ENCODE data around the gene SELENOW.
"Not testable (repeated sequence)": the region's sequence is repeated elsewhere in the genome, so short reads cannot be mapped to it uniquely, and the experiment has no call there.

Gene SELENOW

GRCh38 chr19:47752440-47753211, 25.9 kb upstream of the SELENOW start:
- TF ChIP-seq ZNF274 (IDR thresholded peaks at IDR 0.05; ENCODE audit: low read depth, low read length), result no peak
- H3K4me3 ChIP-seq (ENCODE audit: low read length), result no peak overlapping the region

DNA sequence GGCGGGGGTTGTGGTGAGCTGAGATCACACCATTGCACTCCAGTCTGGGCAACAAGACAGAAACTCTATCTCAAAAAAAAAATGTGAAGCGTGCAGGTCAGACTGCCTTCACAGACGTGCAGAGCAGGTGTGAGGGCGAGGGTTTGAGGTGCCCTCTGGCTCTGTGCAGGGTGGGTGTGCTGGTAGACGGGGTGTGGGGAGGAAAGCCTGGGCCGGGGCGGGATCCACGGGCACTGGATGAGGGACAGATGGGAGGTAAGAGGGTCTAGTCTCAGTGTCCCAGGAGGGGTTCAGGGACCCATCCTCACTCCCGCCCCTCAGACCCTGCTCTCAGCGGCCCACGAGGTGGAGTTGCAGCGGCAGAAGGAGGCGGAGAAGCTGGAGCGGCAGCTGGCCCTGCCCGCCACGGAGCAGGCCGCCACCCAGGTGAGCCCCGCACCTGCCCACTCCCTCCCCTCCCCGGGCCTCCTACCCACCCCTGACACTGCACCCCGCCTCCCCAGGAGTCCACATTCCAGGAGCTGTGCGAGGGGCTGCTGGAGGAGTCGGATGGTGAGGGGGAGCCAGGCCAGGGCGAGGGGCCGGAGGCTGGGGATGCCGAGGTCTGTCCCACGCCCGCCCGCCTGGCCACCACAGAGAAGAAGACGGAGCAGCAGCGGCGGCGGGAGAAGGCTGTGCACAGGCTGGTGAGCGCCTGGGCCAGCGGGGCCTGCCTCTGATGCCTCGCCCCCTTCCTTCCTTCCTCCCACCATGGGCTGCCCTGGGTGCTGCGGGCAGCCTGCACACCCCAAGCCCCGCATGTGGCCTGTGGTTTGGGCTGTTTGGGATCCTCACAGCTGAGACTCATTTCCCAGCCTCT, 24.1 kb upstream of the SELENOW start:
- H3K4me3 ChIP-seq (ENCODE audit: low read length), result no peak overlapping the region
- TF ChIP-seq ZNF274 (IDR thresholded peaks at IDR 0.05; ENCODE audit: low read depth, low read length), result no peak

DNA sequence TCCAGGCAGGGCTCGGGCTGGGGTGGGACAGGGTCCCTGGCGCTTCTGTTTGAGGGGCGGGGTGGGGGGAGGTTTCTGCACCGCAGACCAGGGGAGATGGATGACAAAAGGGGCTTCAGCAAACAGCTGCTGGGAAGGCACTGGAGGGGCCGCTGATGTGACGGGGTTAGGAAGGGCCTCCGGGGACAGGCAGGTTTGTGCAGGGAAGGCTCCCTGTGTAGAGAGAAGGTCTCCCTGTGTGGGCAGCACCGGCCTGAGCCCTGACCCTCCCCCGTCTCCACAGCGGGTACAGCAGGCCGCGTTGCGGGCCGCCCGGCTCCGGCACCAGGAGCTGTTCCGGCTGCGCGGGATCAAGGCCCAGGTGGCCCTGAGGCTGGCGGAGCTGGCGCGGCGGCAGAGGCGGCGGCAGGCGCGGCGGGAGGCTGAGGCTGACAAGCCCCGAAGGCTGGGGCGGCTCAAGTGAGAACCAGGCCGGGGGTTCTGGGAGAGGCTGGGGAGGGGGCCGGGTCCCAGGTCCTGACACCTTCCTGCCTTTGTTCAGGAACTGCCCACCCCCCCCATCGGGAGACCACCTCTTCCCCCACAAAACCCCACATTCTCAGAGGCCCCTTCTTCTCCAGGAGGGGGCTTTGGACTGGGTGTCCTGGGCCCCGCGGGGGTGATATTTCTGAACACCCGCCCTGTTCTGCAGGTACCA, 23.3 kb upstream of the SELENOW start:
- no peak overlapping the region for H3K4me3 ChIP-seq (ENCODE audit: low read length)
- no peak for TF ChIP-seq ZNF274 (IDR thresholded peaks at IDR 0.05; ENCODE audit: low read depth, low read length)

GRCh38 chr19:47755762-47756626, 22.5 kb upstream of the SELENOW start:
- no peak overlapping the region for H3K4me3 ChIP-seq (ENCODE audit: low read length)
- TF ChIP-seq ZNF274 (IDR thresholded peaks at IDR 0.05; ENCODE audit: low read depth, low read length), result no peak

GRCh38 chr19:47756627-47756929, 21.9 kb upstream of the SELENOW start:
- H3K4me3 ChIP-seq (ENCODE audit: low read length), result no peak overlapping the region
- no peak for TF ChIP-seq ZNF274 (IDR thresholded peaks at IDR 0.05; ENCODE audit: low read depth, low read length)

GRCh38 chr19:47756953-47757608, 21.4 kb upstream of the SELENOW start:
- TF ChIP-seq ZNF274 (IDR thresholded peaks at IDR 0.05; ENCODE audit: low read depth, low read length), result no peak
- no peak overlapping the region for H3K4me3 ChIP-seq (ENCODE audit: low read length)

DNA sequence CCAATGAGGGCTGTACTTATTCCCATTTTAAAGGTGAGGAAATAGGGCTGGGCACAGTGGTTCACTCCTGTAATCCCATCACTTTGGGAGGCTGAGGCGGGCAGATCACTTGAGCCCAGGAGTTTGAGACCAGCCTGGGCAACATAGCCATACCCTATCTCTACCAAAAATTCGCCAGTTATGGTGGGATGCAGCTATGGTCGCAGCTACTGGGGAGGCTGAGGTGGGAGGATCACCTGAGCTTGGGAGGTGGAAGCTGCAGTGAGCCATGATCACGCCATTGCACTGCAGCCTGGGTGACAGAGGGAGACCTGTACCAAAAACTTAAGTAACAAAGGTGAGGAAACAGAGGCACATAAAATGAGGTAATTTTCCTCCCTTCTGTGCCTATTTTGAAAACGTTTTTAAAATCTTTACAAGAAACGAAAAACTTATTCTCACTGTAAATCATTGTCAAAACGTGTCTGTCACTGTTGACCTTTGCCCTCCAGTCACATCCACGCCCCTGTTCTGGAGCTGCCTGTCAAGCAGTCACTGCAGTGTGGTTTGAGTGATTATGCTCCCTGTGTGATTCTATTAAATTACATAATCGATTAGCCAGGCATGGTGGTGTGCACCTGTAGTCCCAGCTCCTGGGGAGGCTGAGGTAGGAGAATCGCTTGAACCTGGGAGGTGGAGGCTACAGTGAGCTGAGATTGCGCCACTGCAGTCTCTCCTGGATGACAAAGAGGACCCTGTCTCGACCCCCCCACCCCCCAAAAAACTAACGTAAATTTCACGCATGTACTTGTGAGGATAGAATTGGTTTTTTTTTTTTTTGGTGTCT, 20.7 kb upstream of the SELENOW start:
- no peak for TF ChIP-seq ZNF274 (IDR thresholded peaks at IDR 0.05; ENCODE audit: low read depth, low read length)
- H3K4me3 ChIP-seq (ENCODE audit: low read length), result no peak overlapping the region

GRCh38 chr19:47758443-47758804, 20.1 kb upstream of the SELENOW start:
- no peak for TF ChIP-seq ZNF274 (IDR thresholded peaks at IDR 0.05; ENCODE audit: low read depth, low read length)
- H3K4me3 ChIP-seq (ENCODE audit: low read length), result no peak overlapping the region

- no peak overlapping the region for H3K4me3 ChIP-seq (ENCODE audit: low read length)
- no peak for TF ChIP-seq ZNF274 (IDR thresholded peaks at IDR 0.05; ENCODE audit: low read depth, low read length)
These were observed 17.9 kb upstream of the SELENOW start for GRCh38 chr19:47760632-47760999.

GRCh38 chr19:47761566-47761965, 16.9 kb upstream of the SELENOW start:
- TF ChIP-seq ZNF274 (IDR thresholded peaks at IDR 0.05; ENCODE audit: low read depth, low read length), result no peak
- H3K4me3 ChIP-seq (ENCODE audit: low read length), result no peak overlapping the region

DNA sequence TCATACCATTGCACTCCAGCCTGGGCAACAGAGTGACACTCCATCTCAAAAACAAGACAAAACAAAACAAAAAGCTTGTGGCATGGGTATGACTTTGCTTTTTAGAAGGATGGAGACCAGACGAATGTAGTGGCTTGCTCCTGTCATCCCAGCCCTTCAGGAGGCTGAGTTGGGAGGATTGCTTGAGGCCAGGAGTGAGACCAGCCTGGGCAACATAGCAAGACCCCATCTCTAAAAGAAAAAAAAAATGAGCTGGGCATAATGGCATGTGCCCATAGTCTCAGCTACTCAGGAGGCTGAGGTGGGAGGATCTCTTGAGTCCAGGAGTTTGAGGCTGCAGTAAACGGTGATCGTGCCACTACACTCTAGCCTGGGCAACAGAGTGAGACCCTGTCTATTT, 16.4 kb upstream of the SELENOW start:
- TF ChIP-seq ZNF274 (IDR thresholded peaks at IDR 0.05; ENCODE audit: low read depth, low read length), result no peak
- H3K4me3 ChIP-seq (ENCODE audit: low read length), result no peak overlapping the region

- H3K4me3 ChIP-seq (ENCODE audit: low read length), result no peak overlapping the region
- no peak for TF ChIP-seq ZNF274 (IDR thresholded peaks at IDR 0.05; ENCODE audit: low read depth, low read length)
These were observed 15.7 kb upstream of the SELENOW start for GRCh38 chr19:47762615-47763308.

DNA sequence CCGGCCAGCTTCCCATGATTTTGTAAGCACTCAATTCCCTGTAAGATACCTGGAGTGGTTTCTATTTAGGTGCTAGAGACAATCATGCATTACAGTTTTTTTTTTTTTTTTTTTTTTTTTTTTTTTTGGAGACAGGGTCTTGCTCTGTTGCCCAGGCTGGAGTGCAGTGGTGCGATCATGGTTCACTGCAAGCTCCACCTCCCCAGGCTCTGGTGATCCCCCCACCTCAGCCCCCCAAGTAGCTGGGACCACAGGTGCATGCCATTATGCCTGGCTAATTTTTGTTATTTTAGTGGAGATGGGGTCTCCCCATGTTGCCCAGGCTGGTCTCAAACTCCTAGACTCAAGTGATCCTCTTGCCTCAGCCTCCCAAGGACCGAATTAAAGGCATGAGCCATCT, 13.8 kb upstream of the SELENOW start:
- H3K4me3 ChIP-seq (ENCODE audit: low read length), result not testable (repeated sequence)
